Measurements from ENCODE around the gene TPRKB.
"Not testable (repeated sequence)": the region's sequence is repeated elsewhere in the genome, so short reads cannot be mapped to it uniquely, and the experiment has no call there.

DNA sequence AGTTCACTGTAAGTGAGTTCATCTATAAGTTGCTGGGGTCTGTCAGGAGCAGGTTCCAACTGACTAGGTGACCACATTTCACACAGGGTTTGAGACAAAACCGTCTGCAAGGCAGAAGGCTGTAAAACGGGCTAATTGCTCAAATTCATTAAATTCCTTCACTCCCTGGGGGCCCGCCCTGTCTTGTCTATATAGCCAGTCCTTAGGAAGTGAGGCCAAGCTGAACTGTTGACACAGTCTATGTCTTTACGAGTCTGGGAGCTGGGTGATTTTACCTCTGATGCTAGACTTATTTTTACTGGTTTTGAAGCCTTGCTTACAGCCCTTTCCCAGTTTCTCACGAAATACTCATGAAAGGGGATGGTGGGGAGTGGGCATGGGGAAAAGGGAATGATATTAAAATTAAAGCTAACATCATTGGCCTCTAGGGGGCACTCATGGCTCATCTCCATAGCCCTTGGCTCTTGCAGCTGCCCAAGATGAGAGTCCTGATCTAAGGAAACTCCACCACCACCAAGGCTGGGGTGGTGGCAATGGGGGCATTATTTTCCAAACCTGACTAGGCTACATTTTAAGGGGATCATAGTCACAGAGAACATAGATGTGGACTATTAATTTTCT lies 57.1 kb downstream of the TPRKB start:
- peak; percentile 65 for TF ChIP-seq CTCF (IDR thresholded peaks at IDR 0.05; ENCODE audit: borderline replicate concordance, extremely low read depth, low read length, poor library complexity, severe bottlenecking)
- not testable (repeated sequence) for TF ChIP-seq EZH2 (IDR thresholded peaks at IDR 0.05; ENCODE audit: borderline replicate concordance, low read depth, low read length, severe bottlenecking)
